ENCODE results near the gene ANKIB1. TPM values are rescaled to one million over a fixed set of nuclear protein-coding genes. Genes with fewer than 3 reads are reported as not detected.
"Not testable (repeated sequence)": the region's sequence is repeated elsewhere in the genome, so short reads cannot be mapped to it uniquely, and the experiment has no call there.

Gene ANKIB1
- total RNA-seq, 1 donor from 2014 or later, result 77.7 TPM

GRCh38 chr7:92433019-92433418, 187.2 kb downstream of the ANKIB1 start:
- H3K4me3 Mint-ChIP-seq (ENCODE audit: unreplicated experiment), result no peak overlapping the region
- H3K27ac Mint-ChIP-seq (ENCODE audit: unreplicated experiment), result no peak overlapping the region
- no peaks in the 10 kb centered on the region for H3K36me3 Mint-ChIP-seq (ENCODE audit: unreplicated experiment)
- H3K4me1 Mint-ChIP-seq (ENCODE audit: low read depth, unreplicated experiment), result no peaks in the 10 kb centered on the region
- peaks cover 3% of the 10 kb centered on the region for H3K27me3 Mint-ChIP-seq (ENCODE audit: unreplicated experiment)
- no peak for DNase-seq
- no peak for TF ChIP-seq CTCF (IDR thresholded peaks at IDR 0.05; ENCODE audit: partially characterized antibody, unreplicated experiment)
- H3K9me3 Mint-ChIP-seq (ENCODE audit: unreplicated experiment), result peaks cover 2% of the 10 kb centered on the region

- Mint-ChIP-seq H3K27ac (ENCODE audit: unreplicated experiment) (no peak overlapping the region), H3K9me3 (ENCODE audit: unreplicated experiment) (peaks cover 2% of the 10 kb centered on the region)
- TF ChIP-seq CTCF (IDR thresholded peaks at IDR 0.05; ENCODE audit: partially characterized antibody, unreplicated experiment), result no peak
These were observed 189.8 kb downstream of the ANKIB1 start for GRCh38 chr7:92435542-92435941.

GRCh38 chr7:92436612-92437445, 191.1 kb downstream of the ANKIB1 start:
- H3K4me3 Mint-ChIP-seq (ENCODE audit: unreplicated experiment), result no peak overlapping the region
- no peak for DNase-seq
- no peaks in the 10 kb centered on the region for H3K4me1 Mint-ChIP-seq (ENCODE audit: low read depth, unreplicated experiment)
- no peak overlapping the region for H3K27ac Mint-ChIP-seq (ENCODE audit: unreplicated experiment)
- H3K36me3 Mint-ChIP-seq (ENCODE audit: unreplicated experiment), result no peaks in the 10 kb centered on the region
- no peak for TF ChIP-seq CTCF (IDR thresholded peaks at IDR 0.05; ENCODE audit: partially characterized antibody, unreplicated experiment)
- no peaks in the 10 kb centered on the region for H3K27me3 Mint-ChIP-seq (ENCODE audit: unreplicated experiment)
- H3K9me3 Mint-ChIP-seq (ENCODE audit: unreplicated experiment), result peaks cover 2% of the 10 kb centered on the region

More at GRCh38 chr7:92435542-92435941, 189.8 kb downstream of the ANKIB1 start:
- Mint-ChIP-seq H3K27me3 (ENCODE audit: unreplicated experiment) (no peaks in the 10 kb centered on the region), H3K36me3 (ENCODE audit: unreplicated experiment) (no peaks in the 10 kb centered on the region), H3K4me1 (ENCODE audit: low read depth, unreplicated experiment) (no peaks in the 10 kb centered on the region), H3K4me3 (ENCODE audit: unreplicated experiment) (no peak overlapping the region)
- no peak for DNase-seq

GRCh38 chr7:92437956-92438491, 192.2 kb downstream of the ANKIB1 start:
- no peak overlapping the region for H3K27ac Mint-ChIP-seq (ENCODE audit: unreplicated experiment)
- no peak for TF ChIP-seq CTCF (IDR thresholded peaks at IDR 0.05; ENCODE audit: partially characterized antibody, unreplicated experiment)
- no peaks in the 10 kb centered on the region for H3K36me3 Mint-ChIP-seq (ENCODE audit: unreplicated experiment)
- no peak overlapping the region for H3K4me3 Mint-ChIP-seq (ENCODE audit: unreplicated experiment)
- H3K4me1 Mint-ChIP-seq (ENCODE audit: low read depth, unreplicated experiment), result no peaks in the 10 kb centered on the region
- peaks cover 2% of the 10 kb centered on the region for H3K9me3 Mint-ChIP-seq (ENCODE audit: unreplicated experiment)
- DNase-seq, result no peak
- no peaks in the 10 kb centered on the region for H3K27me3 Mint-ChIP-seq (ENCODE audit: unreplicated experiment)

- not testable (repeated sequence) for H3K4me1 Mint-ChIP-seq (ENCODE audit: low read depth, unreplicated experiment); H3K9me3 Mint-ChIP-seq (ENCODE audit: unreplicated experiment); DNase-seq; H3K36me3 Mint-ChIP-seq (ENCODE audit: unreplicated experiment); H3K27ac Mint-ChIP-seq (ENCODE audit: unreplicated experiment); H3K4me3 Mint-ChIP-seq (ENCODE audit: unreplicated experiment); H3K27me3 Mint-ChIP-seq (ENCODE audit: unreplicated experiment)
These were observed 196.9 kb downstream of the ANKIB1 start for GRCh38 chr7:92442720-92443119.
